Natural killer cell (primary cell): ENCODE measurements around the gene FBXO44. TPM values are rescaled to one million over a fixed set of nuclear protein-coding genes. Genes with fewer than 3 reads are reported as not detected.

Experiments used
- ATAC-seq, 3 donors: fragments of 150-1000 bp in 2 of 3; fragments of 200-7000 bp in 1 of 3; cut with Tn5 transposase; 1 replicate in 1 of 3; 2 replicates in 2 of 3; pipeline ENCODE4 v1.10.0; 2021; ENCODE audit warnings: mild to moderate bottlenecking in 2 of 3, moderate library complexity in 2 of 3
- DNase-seq, 2 donors: peaks; one replicate each; pipeline versions ENCODE4 v3.0.0 to v3.0.0-alpha.2; 2013 to 2021; ENCODE audit warnings: mixed read lengths in 1 of 2
- H3K27ac ChIP-seq: one replicate; pipeline ENCODE4 v1.5.1; 2013; ENCODE audit warnings: mild to moderate bottlenecking, low read length
- H3K27me3 ChIP-seq: one replicate; pipeline ENCODE4 v1.6.1; 2013; ENCODE audit warnings: low read length; ENCODE audit not compliant: control insufficient read depth, insufficient read depth
- H3K36me3 ChIP-seq: one replicate; pipeline ENCODE4 v1.6.1; 2013; ENCODE audit warnings: low read length; ENCODE audit not compliant: control insufficient read depth, insufficient read depth
- H3K4me1 ChIP-seq: one replicate; pipeline ENCODE4 v1.6.1; 2013; ENCODE audit warnings: low read length; ENCODE audit not compliant: control insufficient read depth, insufficient read depth
- H3K4me3 ChIP-seq: one replicate; pipeline ENCODE4 v1.5.1; 2013; ENCODE audit warnings: low read length
- H3K9me3 ChIP-seq: one replicate; pipeline ENCODE4 v1.6.1; 2013; ENCODE audit warnings: low read length; ENCODE audit not compliant: control insufficient read depth, insufficient read depth
- H3K27ac Mint-ChIP-seq, 2 donors: one replicate each; pipeline ENCODE4 v1.8.0; 2022; ENCODE audit warnings: mild to moderate bottlenecking in 2 of 2, mixed read lengths in 2 of 2, moderate library complexity in 1 of 2
- H3K27me3 Mint-ChIP-seq, 2 donors: one replicate each; pipeline ENCODE4 v1.8.0; 2022; ENCODE audit warnings: low read depth in 2 of 2, mixed read lengths in 2 of 2
- H3K36me3 Mint-ChIP-seq: one replicate; pipeline ENCODE4 v1.8.0; 2022; ENCODE audit warnings: mixed read lengths
- H3K4me1 Mint-ChIP-seq, 2 donors: one replicate each; pipeline ENCODE4 v1.8.0; 2022; ENCODE audit warnings: mixed read lengths in 2 of 2
- H3K4me3 Mint-ChIP-seq: one replicate; pipeline ENCODE4 v1.8.0; 2022; ENCODE audit warnings: mild to moderate bottlenecking, moderate library complexity, mixed read lengths
- H3K9me3 Mint-ChIP-seq, 2 donors: one replicate each; pipeline ENCODE4 v1.8.0; 2022; ENCODE audit warnings: mixed read lengths in 2 of 2
- WGBS: methylation state at CpG from one replicate; pipeline ENCODE4 v1.1.7; 2013; ENCODE audit warnings: missing lambda C conversion rate; ENCODE audit not compliant: insufficient coverage; 5-methylcytosine and 5-hydroxymethylcytosine counted together
- intact Hi-C: fragments of 100-400 bp; cut with micrococcal nuclease; formaldehyde crosslinking; loops from one replicate; pipeline ENCODE4 v1.14.2; 2022
- total RNA-seq, 4 donors: library from RNA; stranded (reverse); fragments of 120-200 nt in 1 of 4; gene quantifications; one replicate each; pipeline versions ENCODE4 v1.2.3 to v1.2.4, GENCODE V29; 2013 to 2022
- TF ChIP-seq, protein P1 (sequence below): fragments of 200-600 bp; IDR thresholded peaks from one replicate; pipeline ENCODE4 v1.8.0; 2022; ENCODE audit warnings: antibody characterized with exemption

The FBXO44 gene
- total RNA-seq, 3 donors from 2014 or later (not counting 1 experiment from before 2014, with no cell fraction given) = 57.6 to 79.1 (median 69.8) TPM

DNA sequence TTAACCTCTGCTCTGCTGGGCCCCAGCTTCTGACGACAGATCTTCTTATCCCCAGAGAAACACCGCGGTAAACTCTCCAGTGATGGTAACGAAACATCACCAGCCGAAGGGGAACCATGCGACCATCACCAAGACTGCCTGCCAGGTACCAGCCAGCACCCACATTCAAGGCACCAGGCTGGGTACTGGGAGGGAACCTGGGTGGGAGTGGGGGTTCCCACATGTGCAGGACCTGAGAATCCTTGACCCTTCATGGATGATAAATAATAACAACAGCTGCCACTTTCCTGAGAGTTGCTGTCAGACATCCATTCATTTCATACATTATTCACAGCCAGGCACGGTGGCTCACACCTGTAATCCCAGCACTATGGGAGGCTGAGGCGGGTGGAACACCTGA, 57.6 kb downstream of the FBXO44 start:
- 88% methylated on average over 8 of the region's 8 CpGs for WGBS
- Mint-ChIP-seq H3K9me3 (no peaks in the 10 kb centered on the region), H3K27me3 (no peaks in the 10 kb centered on the region), H3K4me3 (no peak overlapping the region), H3K4me1 (peaks cover 0 to 5% of the 10 kb centered on the region in 2 donors), H3K36me3 (no peaks in the 10 kb centered on the region), H3K27ac (no peak overlapping the region)
- H3K27ac ChIP-seq = no peak overlapping the region
- TF ChIP-seq, protein P1, sequence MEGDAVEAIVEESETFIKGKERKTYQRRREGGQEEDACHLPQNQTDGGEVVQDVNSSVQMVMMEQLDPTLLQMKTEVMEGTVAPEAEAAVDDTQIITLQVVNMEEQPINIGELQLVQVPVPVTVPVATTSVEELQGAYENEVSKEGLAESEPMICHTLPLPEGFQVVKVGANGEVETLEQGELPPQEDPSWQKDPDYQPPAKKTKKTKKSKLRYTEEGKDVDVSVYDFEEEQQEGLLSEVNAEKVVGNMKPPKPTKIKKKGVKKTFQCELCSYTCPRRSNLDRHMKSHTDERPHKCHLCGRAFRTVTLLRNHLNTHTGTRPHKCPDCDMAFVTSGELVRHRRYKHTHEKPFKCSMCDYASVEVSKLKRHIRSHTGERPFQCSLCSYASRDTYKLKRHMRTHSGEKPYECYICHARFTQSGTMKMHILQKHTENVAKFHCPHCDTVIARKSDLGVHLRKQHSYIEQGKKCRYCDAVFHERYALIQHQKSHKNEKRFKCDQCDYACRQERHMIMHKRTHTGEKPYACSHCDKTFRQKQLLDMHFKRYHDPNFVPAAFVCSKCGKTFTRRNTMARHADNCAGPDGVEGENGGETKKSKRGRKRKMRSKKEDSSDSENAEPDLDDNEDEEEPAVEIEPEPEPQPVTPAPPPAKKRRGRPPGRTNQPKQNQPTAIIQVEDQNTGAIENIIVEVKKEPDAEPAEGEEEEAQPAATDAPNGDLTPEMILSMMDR = no peak
- no peaks in the 10 kb centered on the region for H3K36me3 ChIP-seq
- H3K4me3 ChIP-seq = no peak overlapping the region
- intact Hi-C loops = no loop called here
- H3K27me3 ChIP-seq = no peaks in the 10 kb centered on the region
- DNase-seq (no peak), ATAC-seq (no peak)
- H3K4me1 ChIP-seq = no peaks in the 10 kb centered on the region
- H3K9me3 ChIP-seq = no peaks in the 10 kb centered on the region

Other genes with a start within 250 kb of the FBXO44 start
- under 1 TPM; 0.24 to 0.68 (median 0.60) TPM for gene DISP3, start 175.7 kb upstream of the FBXO44 start, total RNA-seq
- gene FBXO2, start 448 bp upstream of the FBXO44 start, total RNA-seq = 1 to 10 TPM; 5.9 to 7.9 (median 6.7) TPM
- 10 to 100 TPM; 22.6 to 38.0 (median 28.1) TPM for gene FBXO6, start 9.3 kb downstream of the FBXO44 start, total RNA-seq
- gene MAD2L2, start 26.3 kb downstream of the FBXO44 start, total RNA-seq = 10 to 100 TPM; 50.6 to 66.0 (median 60.4) TPM
- 10 to 100 TPM; 10.9 to 24.9 (median 12.1) TPM for gene DRAXIN, start 36.8 kb downstream of the FBXO44 start, total RNA-seq
- 100 to 1,000 TPM in 2 of 3 donors, 10 to 100 TPM in 1; 94.6 to 122 (median 104) TPM for gene AGTRAP, start 81.3 kb downstream of the FBXO44 start, total RNA-seq
- under 1 TPM in 1 of 3 donors, not detected in 2; 0.15 TPM for gene C1orf167, start 107.3 kb downstream of the FBXO44 start, total RNA-seq
- gene MTHFR, start 151.1 kb downstream of the FBXO44 start, total RNA-seq = 10 to 100 TPM; 61.8 to 78.4 (median 69.5) TPM
- 10 to 100 TPM; 21.4 to 28.6 (median 25.6) TPM for gene CLCN6, start 151.3 kb downstream of the FBXO44 start, total RNA-seq
- not detected for gene NPPA, start 192.9 kb downstream of the FBXO44 start, total RNA-seq
- gene NPPB, start 204.1 kb downstream of the FBXO44 start, total RNA-seq = not detected